GM23338 (cell line): ENCODE measurements around the gene PPP6R2. TPM values are rescaled to one million over a fixed set of nuclear protein-coding genes. Genes with fewer than 3 reads are reported as not detected.

Source experiments
- ATAC-seq: fragments of 200-7000 bp; cut with Tn5 transposase; 3 replicates; pipeline ENCODE4 v1.9.1; 2020
- DNase-seq: peaks from one replicate; pipeline ENCODE4 v3.0.0-alpha.2; 2015; ENCODE audit warnings: low spot score
- H2AFZ ChIP-seq: fragments of 200-600 bp; sonication (generic); 2 replicates; pipeline ENCODE4 v1.8.0; 2016; ENCODE audit warnings: antibody characterized with exemption, mild to moderate bottlenecking, moderate library complexity
- H3F3A ChIP-seq: fragments of 200-600 bp; sonication (generic); replicated peaks from 2 replicates; pipeline ENCODE4 v1.8.0; 2017; ENCODE audit warnings: antibody characterized with exemption, mixed run types, low read depth
- H3K27ac ChIP-seq: fragments of 200-600 bp; sonication (generic); 2 replicates; pipeline ENCODE4 v1.6.1; 2016; ENCODE audit warnings: low read depth
- H3K27me3 ChIP-seq: fragments of 200-600 bp; sonication (generic); 2 replicates; pipeline ENCODE4 v1.8.0; 2016; ENCODE audit warnings: mild to moderate bottlenecking, mixed run types, moderate library complexity; ENCODE audit not compliant: insufficient read depth
- H3K36me3 ChIP-seq: fragments of 200-600 bp; sonication (generic); 2 replicates; pipeline ENCODE4 v1.8.0; 2016; ENCODE audit warnings: mild to moderate bottlenecking; ENCODE audit not compliant: insufficient read depth
- H3K4me1 ChIP-seq: fragments of 200-600 bp; sonication (generic); 2 replicates; pipeline ENCODE4 v1.8.0; 2016; ENCODE audit warnings: mild to moderate bottlenecking, moderate library complexity; ENCODE audit not compliant: insufficient read depth
- H3K4me2 ChIP-seq: fragments of 200-600 bp; sonication (generic); 2 replicates; pipeline ENCODE4 v1.7.1; 2017; ENCODE audit warnings: mixed run types
- H3K4me3 ChIP-seq: fragments of 200-600 bp; sonication (generic); 2 replicates; pipeline ENCODE4 v1.6.1; 2016; ENCODE audit warnings: mixed run types
- H3K79me2 ChIP-seq: fragments of 200-600 bp; sonication (generic); replicated peaks from 2 replicates; pipeline ENCODE4 v1.8.0; 2017; ENCODE audit warnings: mild to moderate bottlenecking; ENCODE audit not compliant: insufficient read depth
- H3K9me2 ChIP-seq: fragments of 200-600 bp; sonication (generic); 2 replicates; pipeline ENCODE4 v1.8.0; 2017; ENCODE audit not compliant: insufficient read depth
- H4K20me1 ChIP-seq: fragments of 200-600 bp; sonication (generic); replicated peaks from 2 replicates; pipeline ENCODE4 v1.8.0; 2017; ENCODE audit warnings: mild to moderate bottlenecking; ENCODE audit not compliant: insufficient read depth
- H3K27ac Mint-ChIP-seq: 2 replicates; pipeline ENCODE4 v1.8.0; 2020; ENCODE audit warnings: inconsistent platforms, mild to moderate bottlenecking, moderate library complexity, mixed read lengths
- H3K27me3 Mint-ChIP-seq: 3 replicates; pipeline ENCODE4 v1.8.0; 2022; ENCODE audit warnings: low read depth, mild to moderate bottlenecking, moderate library complexity, mixed read lengths, inconsistent platforms; ENCODE audit not compliant: insufficient read depth, poor library complexity
- H3K36me3 Mint-ChIP-seq: 3 replicates; pipeline ENCODE4 v1.8.0; 2021; ENCODE audit warnings: low read depth, mild to moderate bottlenecking, inconsistent platforms, moderate library complexity, mixed read lengths
- H3K4me1 Mint-ChIP-seq: 3 replicates; pipeline ENCODE4 v1.8.0; 2020; ENCODE audit warnings: mild to moderate bottlenecking, inconsistent platforms, mixed read lengths
- H3K4me3 Mint-ChIP-seq: 3 replicates; pipeline ENCODE4 v1.8.0; 2021; ENCODE audit warnings: moderate library complexity, mild to moderate bottlenecking, inconsistent platforms, mixed read lengths
- H3K9me3 Mint-ChIP-seq: 3 replicates; pipeline ENCODE4 v1.8.0; 2020; ENCODE audit warnings: moderate library complexity, mild to moderate bottlenecking, inconsistent platforms, mixed read lengths
- CTCF ChIP-seq, 2 experiments: fragments of 200-600 bp in 1 of 2; sonication (generic) in 1 of 2; conservative IDR thresholded peaks; 2 replicates each; pipeline versions ENCODE4 v1.5.1 to v1.6.1; 2016 to 2017; ENCODE audit warnings: antibody characterized with exemption in 2 of 2, low read depth in 2 of 2, mild to moderate bottlenecking in 2 of 2, moderate library complexity in 1 of 2
- EZH2 ChIP-seq: fragments of 200-600 bp; sonication (generic); IDR thresholded peaks from one replicate; pipeline ENCODE4 v1.8.0; 2017; ENCODE audit warnings: antibody characterized with exemption, mild to moderate bottlenecking, low read depth; ENCODE audit not compliant: unreplicated experiment
- EZH2phosphoT487 ChIP-seq: fragments of 200-600 bp; sonication (generic); IDR thresholded peaks from one replicate; pipeline ENCODE4 v1.8.1; 2018; ENCODE audit warnings: antibody characterized with exemption; ENCODE audit not compliant: unreplicated experiment
- JUNB ChIP-seq: IDR thresholded peaks from one replicate; pipeline ENCODE4 v1.6.1; 2016; ENCODE audit warnings: antibody characterized with exemption; ENCODE audit not compliant: unreplicated experiment
- NANOG ChIP-seq: IDR thresholded peaks from 2 replicates; pipeline ENCODE4 v1.6.1; 2016; ENCODE audit warnings: antibody characterized with exemption, borderline replicate concordance
- POLR2AphosphoS5 ChIP-seq: IDR thresholded peaks from 2 replicates; pipeline ENCODE4 v1.6.1; 2016; ENCODE audit warnings: antibody characterized with exemption, low read depth
- REST ChIP-seq: IDR thresholded peaks from one replicate; pipeline ENCODE4 v1.6.1; 2018; ENCODE audit warnings: antibody characterized with exemption; ENCODE audit not compliant: unreplicated experiment
- STAT1 ChIP-seq: IDR thresholded peaks from one replicate; pipeline ENCODE4 v1.6.1; 2016; ENCODE audit warnings: antibody characterized with exemption; ENCODE audit not compliant: unreplicated experiment
- ZNF331 ChIP-seq: fragments of 250-450 bp; sonication (Bioruptor Pico); IDR thresholded peaks from 2 replicates; pipeline ENCODE4 v1.5.0; 2020; ENCODE audit warnings: low read depth, mild to moderate bottlenecking, moderate library complexity
- polyA plus RNA-seq: library from polyadenylated mRNA; unstranded; fragments of >200 nt; fragmentation: Nextera tagmentation; extraction: Ambion mirVana; gene quantifications from 2 replicates; pipeline ENCODE4 v1.2.1, GENCODE V29; 2016
- total RNA-seq: library from RNA; depleted of rRNA; stranded (reverse); fragments of >200 nt; shearing (Covaris generic); gene quantifications from 2 replicates; pipeline ENCODE4 v1.2.3, GENCODE V29; 2014

PPP6R2 gene
- total and polyA plus RNA-seq, 2 experiments from 2014 or later: 11.9 to 45.8 TPM

- H3K27me3 Mint-ChIP-seq: peaks cover 31% of the 10 kb centered on the region
These were observed 102.1 kb downstream of the PPP6R2 start for GRCh38 chr22:50445071-50445879.

GRCh38 chr22:50445880-50446707, 103.0 kb downstream of the PPP6R2 start:
- no peak overlapping the region for H3K4me3 ChIP-seq
- H3K4me1 ChIP-seq: no peaks in the 10 kb centered on the region; the same call in 1 of the 2 replicates
- peaks cover 12% of the 10 kb centered on the region; the same call in 1 of the 2 replicates for H4K20me1 ChIP-seq
- TF ChIP-seq EZH2 (no peak), POLR2AphosphoS5 (0 out of 2 replicates have a peak, but pooled peaks have one; percentile 11)
- H2AFZ ChIP-seq: no peak overlapping the region
- H3K79me2 ChIP-seq: no peaks in the 10 kb centered on the region
- no peak for DNase-seq
- no peak overlapping the region for H3K4me3 Mint-ChIP-seq
- peaks cover 25% of the 10 kb centered on the region for H3K36me3 Mint-ChIP-seq
- no peak overlapping the region for H3K27ac Mint-ChIP-seq
- H3K36me3 ChIP-seq: no peaks in the 10 kb centered on the region
- H3K4me1 Mint-ChIP-seq: peaks cover 17% of the 10 kb centered on the region
- H3K27ac ChIP-seq: no peak overlapping the region
- ATAC-seq: no peak
- no peaks in the 10 kb centered on the region for H3K9me3 Mint-ChIP-seq
- peaks cover 31% of the 10 kb centered on the region for H3K27me3 Mint-ChIP-seq
- peaks cover 7% of the 10 kb centered on the region; the same call in 1 of the 2 replicates for H3F3A ChIP-seq
- no peaks in the 10 kb centered on the region for H3K9me2 ChIP-seq
- no peak overlapping the region for H3K4me2 ChIP-seq
- no peaks in the 10 kb centered on the region for H3K27me3 ChIP-seq

More at GRCh38 chr22:50445071-50445879, 102.1 kb downstream of the PPP6R2 start:
- no peaks in the 10 kb centered on the region for H3K9me2 ChIP-seq
- TF ChIP-seq STAT1 (no peak), POLR2AphosphoS5 (0 out of 2 replicates have a peak, but pooled peaks have one; percentile 2), EZH2phosphoT487 (no peak), NANOG (no peak)
- H3K4me3 ChIP-seq: no peak overlapping the region
- peaks cover 5% of the 10 kb centered on the region; the same call in 1 of the 2 replicates for H4K20me1 ChIP-seq
- no peak overlapping the region for H3K27ac ChIP-seq
- peak; percentile 8 for ATAC-seq
- H2AFZ ChIP-seq: no peak overlapping the region
- Mint-ChIP-seq H3K9me3 (no peaks in the 10 kb centered on the region), H3K27ac (peak overlapping the region; percentile 59; the same call in 1 of the 2 replicates), H3K4me1 (peaks cover 17% of the 10 kb centered on the region), H3K4me3 (no peak overlapping the region), H3K36me3 (peaks cover 21% of the 10 kb centered on the region)
- H3F3A ChIP-seq: peaks cover 5% of the 10 kb centered on the region; the same call in 1 of the 2 replicates
- H3K79me2 ChIP-seq: no peaks in the 10 kb centered on the region
- no peaks in the 10 kb centered on the region for H3K27me3 ChIP-seq
- H3K4me2 ChIP-seq: no peak overlapping the region
- peak; percentile 32 for DNase-seq
- no peaks in the 10 kb centered on the region; the same call in 1 of the 2 replicates for H3K4me1 ChIP-seq
- no peaks in the 10 kb centered on the region for H3K36me3 ChIP-seq

GRCh38 chr22:50446708-50447575, 103.8 kb downstream of the PPP6R2 start:
- DNase-seq: no peak
- TF ChIP-seq STAT1 (no peak), EZH2 (no peak), ZNF331 (no peak), JUNB (no peak), NANOG (no peak), REST (no peak), CTCF (conservative IDR thresholded peaks at IDR 0.05; ENCODE audit: low read depth in 2 of 2) (no peak)

More at GRCh38 chr22:50446708-50447575, 103.8 kb downstream of the PPP6R2 start:
- Mint-ChIP-seq H3K4me1 (peaks cover 17% of the 10 kb centered on the region), H3K27me3 (peaks cover 28% of the 10 kb centered on the region), H3K36me3 (peaks cover 30% of the 10 kb centered on the region), H3K27ac (no peak overlapping the region), H3K4me3 (no peak overlapping the region), H3K9me3 (no peaks in the 10 kb centered on the region)
- Histone ChIP-seq H3K36me3 (no peaks in the 10 kb centered on the region), H4K20me1 (peaks cover 17% of the 10 kb centered on the region; the same call in 1 of the 2 replicates), H3K4me1 (no peaks in the 10 kb centered on the region; the same call in 1 of the 2 replicates), H3K9me2 (no peaks in the 10 kb centered on the region), H3K4me3 (no peak overlapping the region), H3K27me3 (no peaks in the 10 kb centered on the region), H3K27ac (no peak overlapping the region), H3K79me2 (no peaks in the 10 kb centered on the region), H3F3A (peaks cover 7% of the 10 kb centered on the region; the same call in 1 of the 2 replicates), H3K4me2 (no peak overlapping the region), H2AFZ (no peak overlapping the region)
- ATAC-seq: peak; percentile 23
